ENCODE measurements around the gene FAM53A.
"Not testable (repeated sequence)": the region's sequence is repeated elsewhere in the genome, so short reads cannot be mapped to it uniquely, and the experiment has no call there.

The FAM53A gene

DNA sequence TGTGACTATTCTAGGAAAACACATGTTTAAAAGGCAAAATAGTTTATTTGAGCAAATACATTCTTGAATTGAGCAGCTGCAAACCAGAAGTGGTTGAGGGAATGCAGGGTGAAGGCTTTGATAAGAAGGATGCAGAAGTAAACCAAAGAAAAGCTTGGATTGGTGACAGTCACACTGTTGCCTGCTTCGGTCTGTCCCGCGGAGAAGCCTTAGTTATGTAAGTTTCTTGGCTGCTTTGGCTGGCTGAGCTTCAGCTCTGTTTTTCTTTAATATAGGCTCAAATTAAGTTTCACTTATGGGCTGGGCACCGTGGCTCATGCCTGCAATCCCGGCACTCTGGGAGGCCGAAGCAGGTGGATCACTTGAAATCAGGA, 67.6 kb downstream of the FAM53A start:
- DNase-seq = no peak

DNA sequence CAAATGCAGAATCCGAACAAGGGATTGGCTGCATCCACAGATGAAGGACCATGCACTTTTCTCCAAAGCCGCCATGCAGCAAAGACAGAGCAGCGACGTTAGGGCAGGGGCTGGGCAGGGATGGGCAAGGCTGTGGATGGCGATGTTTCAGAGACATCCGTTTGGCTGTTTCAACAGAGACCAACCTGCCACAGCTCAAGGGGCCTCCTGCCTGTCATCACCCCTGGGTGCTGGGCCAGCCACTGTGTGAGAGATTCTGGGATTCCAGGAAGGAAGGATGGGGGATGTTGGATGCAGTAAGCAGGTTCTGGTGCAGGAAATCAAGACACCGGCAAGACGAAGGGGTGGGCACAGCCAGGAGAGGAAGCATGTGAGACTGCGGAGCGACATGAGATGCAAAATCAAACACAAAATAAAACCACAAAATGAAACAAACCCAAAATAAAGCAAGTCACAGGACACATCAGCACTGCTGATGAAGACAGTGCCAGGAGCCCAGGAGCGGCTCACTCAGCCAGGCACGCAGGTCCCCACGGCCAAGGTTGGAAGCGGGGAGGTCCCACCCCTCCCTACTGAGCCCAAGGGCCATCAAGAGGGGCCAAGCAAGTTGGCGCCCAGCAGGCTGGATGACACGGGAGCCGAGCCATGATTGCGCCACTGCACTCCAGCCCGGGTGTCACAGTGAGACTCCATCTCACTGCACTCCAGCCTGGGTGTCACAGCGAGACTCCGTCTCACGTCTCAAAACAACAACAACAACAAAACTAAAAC, 68.1 kb downstream of the FAM53A start:
- DNase-seq = no peak

DNA sequence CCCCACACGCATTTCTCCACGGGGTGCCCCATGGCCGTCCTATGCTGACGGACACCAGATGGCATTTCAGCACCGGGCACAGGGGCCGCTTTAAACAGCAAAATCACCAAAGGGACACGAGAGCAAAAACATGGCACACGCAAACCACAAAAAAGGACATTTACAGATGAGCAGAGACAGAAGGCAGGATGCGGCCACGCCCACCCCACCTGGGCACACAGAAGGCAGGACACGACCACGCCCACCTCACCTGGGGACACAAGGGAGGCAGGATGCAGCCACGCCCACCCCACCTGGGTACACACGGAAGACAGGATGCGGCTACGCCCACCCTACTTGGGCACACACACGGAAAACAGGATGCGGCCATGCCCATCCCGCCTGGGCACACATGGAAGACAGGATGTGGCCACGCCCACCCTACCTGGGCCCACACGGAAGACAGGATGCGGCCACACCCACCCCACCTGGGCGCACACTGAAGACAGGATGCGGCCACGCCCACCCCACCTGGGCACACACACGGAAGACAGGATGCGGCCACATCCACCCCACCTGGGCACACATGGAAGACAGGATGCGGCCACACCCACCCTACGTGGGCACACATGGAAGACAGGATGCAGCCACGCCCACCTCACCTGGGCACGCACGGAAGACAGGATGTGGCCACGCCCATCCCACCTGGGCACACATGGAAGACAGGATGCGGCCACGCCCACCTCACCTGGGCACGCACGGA, 69.1 kb downstream of the FAM53A start:
- DNase-seq = peak; percentile 19 to 47

GRCh38 chr4:1614502-1614853, 69.6 kb downstream of the FAM53A start:
- DNase-seq = no peak

- DNase-seq = no peak
Observed at GRCh38 chr4:1614049-1614448, 70.1 kb downstream of the FAM53A start.

DNA sequence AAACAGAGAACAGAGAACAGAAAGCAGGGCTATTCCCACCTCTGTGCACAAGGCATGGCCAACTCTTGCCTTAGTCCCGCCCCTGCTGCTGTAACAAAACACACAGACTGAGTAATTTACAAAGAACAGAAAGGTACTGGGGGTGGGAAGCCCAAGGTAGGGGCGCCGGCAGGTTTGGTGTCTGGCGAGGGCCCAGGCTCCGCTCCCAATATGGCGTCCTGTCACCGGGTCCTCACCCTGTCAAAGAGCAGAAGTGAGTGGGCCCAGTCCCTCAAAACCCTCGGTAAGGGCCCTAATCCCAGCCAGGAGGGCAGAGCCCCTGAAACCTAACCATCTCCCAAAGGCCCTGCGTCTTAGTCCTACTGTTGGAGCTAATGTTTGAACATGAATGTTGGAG, 71.0 kb downstream of the FAM53A start:
- DNase-seq = no peak

DNA sequence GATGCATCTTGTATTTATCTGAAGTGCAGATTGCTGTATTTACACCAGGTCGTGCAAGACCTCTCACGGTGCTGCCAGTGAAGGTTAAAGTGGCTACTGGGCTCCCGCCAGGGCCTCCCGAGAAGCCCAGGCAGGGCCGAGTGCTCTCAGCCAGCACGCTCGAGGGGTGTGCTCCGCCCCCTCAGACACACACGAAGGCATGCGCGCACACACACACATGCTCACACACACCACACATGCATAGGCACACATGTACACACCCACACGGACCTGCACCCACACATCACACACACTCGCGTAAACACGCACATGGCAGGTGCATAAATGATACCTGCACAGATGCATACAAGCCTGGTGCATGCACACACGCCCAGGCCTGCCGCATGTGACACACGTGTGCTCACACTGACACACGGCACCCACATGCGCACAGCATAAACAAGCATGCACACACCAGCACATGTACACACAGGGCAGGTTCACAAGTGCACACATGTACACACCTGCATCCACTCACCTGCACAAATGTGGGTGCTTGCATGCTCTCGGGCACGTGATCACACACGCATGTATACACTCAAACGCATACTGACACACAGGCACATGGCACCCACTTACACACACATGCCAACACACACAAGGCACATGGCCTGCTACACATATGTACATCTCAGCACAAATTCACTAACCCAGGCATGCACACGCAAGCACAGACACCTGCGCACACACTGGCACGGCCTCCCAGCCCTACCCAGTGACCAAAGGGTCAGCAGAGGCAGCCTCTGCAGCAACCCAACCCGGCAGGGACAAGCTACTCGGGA, 71.6 kb downstream of the FAM53A start:
- no peak for DNase-seq

- no peak for DNase-seq
Observed at GRCh38 chr4:1611501-1611870, 72.6 kb downstream of the FAM53A start.

DNA sequence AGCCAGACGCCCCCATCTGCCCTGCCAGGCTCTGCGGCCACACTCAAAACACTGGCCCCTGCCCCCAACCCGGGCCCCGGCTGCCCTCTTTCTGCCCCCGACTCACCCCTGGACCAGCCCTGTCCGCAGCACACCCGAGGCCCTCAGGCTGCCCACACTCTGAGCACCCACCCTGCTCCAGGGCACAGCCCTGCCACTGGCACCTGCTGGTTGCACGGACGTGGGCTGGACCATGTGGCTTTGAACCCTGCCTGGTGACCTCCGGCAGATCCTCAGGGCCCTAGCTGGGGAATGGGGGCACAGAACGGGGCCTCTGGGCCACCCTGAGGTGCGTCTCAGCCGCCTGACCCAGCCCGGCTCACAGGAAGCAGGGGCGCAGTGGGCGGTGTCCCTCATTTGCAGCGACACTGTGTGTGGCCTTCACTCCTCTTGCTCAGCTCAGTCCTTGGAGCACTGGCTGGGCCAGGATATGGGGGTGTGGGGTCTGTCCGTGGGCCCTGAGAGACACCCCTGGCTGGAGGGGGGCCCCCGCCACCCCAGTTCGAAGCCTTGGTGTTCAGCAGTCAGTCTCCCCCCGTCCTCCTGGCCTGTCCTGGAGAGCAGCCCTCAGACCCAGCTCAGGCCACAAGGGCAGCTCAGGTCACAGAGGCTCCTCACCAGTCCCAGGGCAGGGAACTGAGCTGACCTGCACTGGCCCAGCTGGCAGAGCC, 73.2 kb downstream of the FAM53A start:
- no peak for DNase-seq

- no peak for DNase-seq
Observed at GRCh38 chr4:1609901-1610790, 74.0 kb downstream of the FAM53A start.

- no peak for DNase-seq
Observed at GRCh38 chr4:1608821-1609500, 75.2 kb downstream of the FAM53A start.

GRCh38 chr4:1608196-1608820, 75.8 kb downstream of the FAM53A start:
- no peak for DNase-seq

DNA sequence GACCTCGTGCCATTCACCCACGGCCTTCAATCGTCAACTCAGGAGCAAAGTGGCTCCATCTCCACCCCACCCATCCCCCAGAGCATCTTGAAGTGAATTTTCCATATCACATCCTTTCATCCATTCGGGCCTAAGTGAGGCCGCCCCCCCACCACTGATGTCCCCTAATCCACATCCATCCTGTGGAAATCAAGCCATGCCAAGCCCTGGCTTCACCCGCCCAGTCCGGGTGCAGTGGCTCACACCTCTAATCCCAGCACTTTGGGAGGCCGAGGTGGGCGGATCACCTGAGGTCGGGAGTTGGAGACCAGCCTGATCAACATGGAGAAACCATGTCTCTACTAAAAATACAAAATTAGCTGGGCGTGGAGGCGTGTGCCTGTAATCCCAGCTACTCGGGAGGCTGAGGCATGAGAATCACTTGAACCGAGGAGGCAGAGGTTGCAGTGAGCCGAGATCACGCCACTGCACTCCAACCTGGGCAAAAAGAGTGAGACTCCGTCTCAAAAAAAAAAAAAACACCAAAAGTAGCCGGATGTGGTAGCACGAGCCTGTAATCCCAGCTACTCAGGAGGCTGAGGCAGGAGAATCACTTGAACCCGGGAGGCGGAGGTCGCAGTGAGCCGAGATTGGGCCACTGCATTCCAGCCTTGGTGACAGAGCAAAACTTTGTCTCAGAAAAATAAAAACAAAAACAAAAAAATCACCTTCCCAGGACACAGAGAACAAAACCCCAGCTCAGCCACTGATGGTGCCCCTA, 76.5 kb downstream of the FAM53A start:
- not testable (repeated sequence) for DNase-seq

DNA sequence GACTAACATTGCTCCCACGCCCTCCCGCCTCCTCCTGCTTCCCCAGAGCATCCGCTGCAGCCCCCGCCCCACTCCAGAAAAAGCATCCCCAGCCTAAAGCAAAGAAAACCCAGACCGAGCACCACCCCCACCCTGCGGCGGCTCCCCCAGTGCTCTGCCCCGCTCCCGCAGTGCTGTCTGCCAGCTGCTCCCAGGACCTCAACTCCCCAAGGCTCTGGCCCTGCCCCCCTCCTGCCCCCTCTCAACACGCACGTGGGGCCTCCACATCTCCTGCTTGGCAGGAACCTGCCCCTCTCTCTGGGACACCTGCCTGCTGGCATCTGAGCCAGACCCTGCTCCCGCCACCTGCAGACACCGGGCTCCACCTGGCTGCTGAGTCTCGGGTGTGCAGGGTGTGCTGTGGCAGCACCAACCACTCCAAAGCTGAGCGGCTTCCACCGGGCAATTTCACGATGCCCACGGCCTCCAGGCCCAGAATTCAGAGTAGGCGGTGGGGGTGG, 79.4 kb downstream of the FAM53A start:
- peak in 1 of 2 experiments; percentile 53 for DNase-seq

DNA sequence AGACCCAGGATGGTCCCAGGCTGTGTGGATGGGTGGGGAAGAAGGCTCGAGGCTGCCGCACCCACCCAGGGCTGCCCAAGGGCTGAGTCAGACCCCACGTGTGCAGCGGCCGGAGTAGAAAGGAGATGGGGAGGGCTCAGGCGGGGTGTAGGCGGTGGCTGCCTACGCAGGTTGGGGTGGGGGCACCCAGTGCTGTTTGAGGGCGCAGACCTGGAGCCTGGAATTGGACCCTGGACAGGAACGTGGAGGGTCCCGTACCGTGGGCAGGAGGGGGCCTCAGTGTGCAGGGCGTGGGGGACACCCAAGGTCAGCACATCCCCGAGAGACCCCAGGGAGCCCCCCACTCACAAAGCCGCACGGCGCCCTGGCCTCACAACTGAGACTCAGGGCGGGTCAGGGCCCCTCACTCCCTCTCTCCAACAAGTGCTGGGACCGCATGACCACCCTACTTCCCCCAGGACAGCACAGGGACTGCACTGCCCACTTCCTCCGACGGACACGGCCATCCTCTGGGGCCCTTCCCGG, 79.9 kb downstream of the FAM53A start:
- no peak for DNase-seq

DNA sequence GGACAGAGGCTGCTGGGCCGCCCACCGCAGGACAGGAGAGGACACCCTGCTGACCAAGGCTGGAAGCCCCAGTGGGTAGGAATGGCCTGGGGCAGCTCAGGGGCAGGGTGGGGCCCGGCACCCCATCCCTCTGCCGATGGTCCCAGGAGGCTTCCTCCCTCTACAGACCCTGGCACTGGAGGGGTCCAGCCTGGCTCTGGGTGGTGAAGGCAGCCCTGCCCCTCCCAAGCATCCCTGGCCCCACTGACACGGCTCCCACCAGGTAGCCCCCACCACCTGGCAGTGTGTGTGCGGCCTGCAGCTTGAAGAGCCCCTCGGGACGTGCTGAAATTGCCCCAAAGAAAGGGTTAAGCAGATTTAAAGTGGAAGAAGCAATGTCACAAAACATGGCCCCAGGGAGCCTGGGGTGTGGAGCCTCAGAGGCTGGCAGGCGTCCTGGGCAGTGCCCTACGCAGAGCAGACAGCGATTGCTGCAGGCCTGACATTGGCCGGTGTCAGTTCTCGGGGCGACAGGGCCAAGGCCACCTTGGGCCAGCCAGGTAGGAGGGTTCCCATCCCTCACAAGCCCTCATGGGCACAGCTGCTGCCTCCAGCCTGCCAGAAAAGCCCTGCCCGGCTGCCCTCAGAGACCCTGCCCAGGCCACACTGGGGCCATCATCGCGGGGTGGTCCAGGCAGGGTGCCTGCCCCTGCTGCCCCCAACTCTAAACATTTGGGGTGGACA, 80.5 kb downstream of the FAM53A start:
- no peak for DNase-seq

- no peak for DNase-seq
Observed at GRCh38 chr4:1602655-1603412, 81.3 kb downstream of the FAM53A start.

Data from NCI-H2081 (cell line).